ENCODE measurements around the gene ELOVL6. TPM values are rescaled to one million over a fixed set of nuclear protein-coding genes. Genes with fewer than 3 reads are reported as not detected.

Gene ELOVL6
- polyA plus RNA-seq, 1 donor from 2014 or later: 21.3 TPM

- H3K36me3 ChIP-seq (ENCODE audit: insufficient read depth, low read length): no peaks in the 10 kb centered on the region
- TF ChIP-seq REST (IDR thresholded peaks at IDR 0.05; ENCODE audit: borderline replicate concordance): no peak
- TF ChIP-seq RAD21 (conservative IDR thresholded peaks at IDR 0.05): no peak
- no peak for TF ChIP-seq POLR2AphosphoS5 (IDR thresholded peaks at IDR 0.05)
- TF ChIP-seq EZH2 (IDR thresholded peaks at IDR 0.05; ENCODE audit: borderline replicate concordance, insufficient read depth, low read length, poor library complexity, severe bottlenecking): no peak
- no peak for TF ChIP-seq MXI1 (conservative IDR thresholded peaks at IDR 0.05; ENCODE audit: poor library complexity, severe bottlenecking)
- no peak for TF ChIP-seq SMC3 (conservative IDR thresholded peaks at IDR 0.05; ENCODE audit: poor library complexity)
- TF ChIP-seq CTCF (IDR thresholded peaks at IDR 0.05; ENCODE audit: poor library complexity, severe bottlenecking): no peak
- no peak for TF ChIP-seq EP300 (conservative IDR thresholded peaks at IDR 0.05; ENCODE audit: poor library complexity, severe bottlenecking)
- TF ChIP-seq TAF1 (IDR thresholded peaks at IDR 0.05; ENCODE audit: low read depth): no peak
- no peaks in the 10 kb centered on the region for H4K20me1 ChIP-seq (ENCODE audit: insufficient read depth)
- no peak overlapping the region for H3K9ac ChIP-seq (ENCODE audit: low read length)
- no peaks in the 10 kb centered on the region for H3K27me3 ChIP-seq (ENCODE audit: insufficient read depth, low read depth, low read length)
- peaks cover 5% of the 10 kb centered on the region for H3K79me2 ChIP-seq (replicated peaks; ENCODE audit: insufficient read depth, low read length)
- no peak overlapping the region for H3K4me3 ChIP-seq (ENCODE audit: low read length)
- no peaks in the 10 kb centered on the region for H3K9me2 ChIP-seq (ENCODE audit: insufficient read depth, low read length)
- H3K4me2 ChIP-seq (ENCODE audit: low read length): no peak overlapping the region
- no peak overlapping the region for H2AFZ ChIP-seq (ENCODE audit: low read depth, low read length)
- H3F3A ChIP-seq (ENCODE audit: insufficient read depth, low read length, poor library complexity, severe bottlenecking): no peaks in the 10 kb centered on the region
- H3K9me3 ChIP-seq (ENCODE audit: low read length): no peaks in the 10 kb centered on the region
- H3K27ac ChIP-seq (ENCODE audit: low read length): no peak overlapping the region
Measured at GRCh38 chr4:110071466-110071865, 126.9 kb downstream of the ELOVL6 start.

GRCh38 chr4:110068248-110068647 is 130.2 kb downstream of the ELOVL6 start:
- Histone ChIP-seq H3K79me2 (replicated peaks; ENCODE audit: insufficient read depth, low read length) (peaks cover 10% of the 10 kb centered on the region), H2AFZ (ENCODE audit: low read depth, low read length) (no peak overlapping the region), H3K36me3 (ENCODE audit: insufficient read depth, low read length) (no peaks in the 10 kb centered on the region), H3K9ac (ENCODE audit: low read length) (no peak overlapping the region), H3F3A (ENCODE audit: insufficient read depth, low read length, poor library complexity, severe bottlenecking) (no peaks in the 10 kb centered on the region), H4K20me1 (ENCODE audit: insufficient read depth) (no peaks in the 10 kb centered on the region), H3K4me2 (ENCODE audit: low read length) (no peak overlapping the region), H3K27ac (ENCODE audit: low read length) (no peak overlapping the region), H3K27me3 (ENCODE audit: insufficient read depth, low read depth, low read length) (no peaks in the 10 kb centered on the region), H3K4me3 (ENCODE audit: low read length) (no peak overlapping the region), H3K9me3 (ENCODE audit: low read length) (no peaks in the 10 kb centered on the region), H3K9me2 (ENCODE audit: insufficient read depth, low read length) (no peaks in the 10 kb centered on the region)
- no peak for TF ChIP-seq REST (IDR thresholded peaks at IDR 0.05; ENCODE audit: borderline replicate concordance)
- no peak for TF ChIP-seq RAD21 (conservative IDR thresholded peaks at IDR 0.05)
- TF ChIP-seq TAF1 (IDR thresholded peaks at IDR 0.05; ENCODE audit: low read depth): no peak
- TF ChIP-seq MXI1 (conservative IDR thresholded peaks at IDR 0.05; ENCODE audit: poor library complexity, severe bottlenecking): no peak
- no peak for TF ChIP-seq POLR2AphosphoS5 (IDR thresholded peaks at IDR 0.05)
- no peak for TF ChIP-seq EP300 (conservative IDR thresholded peaks at IDR 0.05; ENCODE audit: poor library complexity, severe bottlenecking)
- TF ChIP-seq EZH2 (IDR thresholded peaks at IDR 0.05; ENCODE audit: borderline replicate concordance, insufficient read depth, low read length, poor library complexity, severe bottlenecking): no peak
- no peak for TF ChIP-seq SMC3 (conservative IDR thresholded peaks at IDR 0.05; ENCODE audit: poor library complexity)
- no peak for TF ChIP-seq CTCF (IDR thresholded peaks at IDR 0.05; ENCODE audit: poor library complexity, severe bottlenecking)
